AG10803 (cell line): ENCODE data around the gene PHLPP2.
A peak's percentile ranks its signal among the peaks of the same experiment; 100 is the strongest.

Experiments used
- DNase-seq: peaks from one replicate; pipeline ENCODE4 v3.0.0; 2010; ENCODE audit warnings: low read depth
- H3K4me3 ChIP-seq: 2 replicates; pipeline ENCODE4 v1.5.1; 2011; ENCODE audit warnings: mild to moderate bottlenecking, low read length, control low read depth
- CTCF ChIP-seq: conservative IDR thresholded peaks from 2 replicates; pipeline ENCODE4 v1.5.1; 2011; ENCODE audit warnings: mild to moderate bottlenecking, low read length, control low read depth, inconsistent platforms

PHLPP2 gene

GRCh38 chr16:71648921-71649320, 75.6 kb downstream of the PHLPP2 start:
- DNase-seq, result no peak
- peak; percentile 43 for TF ChIP-seq CTCF

GRCh38 chr16:71648162-71648561, 76.3 kb downstream of the PHLPP2 start:
- no peak for TF ChIP-seq CTCF
- H3K4me3 ChIP-seq, result no peak overlapping the region
- DNase-seq, result no peak

More at GRCh38 chr16:71648921-71649320, 75.6 kb downstream of the PHLPP2 start:
- H3K4me3 ChIP-seq, result no peak overlapping the region

GRCh38 chr16:71647391-71647790, 77.1 kb downstream of the PHLPP2 start:
- DNase-seq, result no peak

GRCh38 chr16:71645450-71645849, 79.1 kb downstream of the PHLPP2 start:
- TF ChIP-seq CTCF, result peak; percentile 41
- DNase-seq, result peak; percentile 13

More at GRCh38 chr16:71647391-71647790, 77.1 kb downstream of the PHLPP2 start:
- TF ChIP-seq CTCF, result no peak
- H3K4me3 ChIP-seq, result no peak overlapping the region

GRCh38 chr16:71637398-71637797, 87.1 kb downstream of the PHLPP2 start:
- no peak overlapping the region for H3K4me3 ChIP-seq
- DNase-seq, result peak; percentile 64
- TF ChIP-seq CTCF, result no peak

More at GRCh38 chr16:71645450-71645849, 79.1 kb downstream of the PHLPP2 start:
- no peak overlapping the region for H3K4me3 ChIP-seq

- TF ChIP-seq CTCF, result no peak
- no peak overlapping the region for H3K4me3 ChIP-seq
- no peak for DNase-seq
These were observed 88.9 kb downstream of the PHLPP2 start for GRCh38 chr16:71635632-71636031.

GRCh38 chr16:71631776-71632175, 92.7 kb downstream of the PHLPP2 start:
- DNase-seq, result no peak
- TF ChIP-seq CTCF, result no peak
- no peak overlapping the region for H3K4me3 ChIP-seq
